ENCODE results near the gene PCSK6.
"Not testable (repeated sequence)": the region's sequence is repeated elsewhere in the genome, so short reads cannot be mapped to it uniquely, and the experiment has no call there.

The PCSK6 gene

GRCh38 chr15:101458908-101459578 lies 30.5 kb downstream of the PCSK6 start:
- no peak for DNase-seq

DNA sequence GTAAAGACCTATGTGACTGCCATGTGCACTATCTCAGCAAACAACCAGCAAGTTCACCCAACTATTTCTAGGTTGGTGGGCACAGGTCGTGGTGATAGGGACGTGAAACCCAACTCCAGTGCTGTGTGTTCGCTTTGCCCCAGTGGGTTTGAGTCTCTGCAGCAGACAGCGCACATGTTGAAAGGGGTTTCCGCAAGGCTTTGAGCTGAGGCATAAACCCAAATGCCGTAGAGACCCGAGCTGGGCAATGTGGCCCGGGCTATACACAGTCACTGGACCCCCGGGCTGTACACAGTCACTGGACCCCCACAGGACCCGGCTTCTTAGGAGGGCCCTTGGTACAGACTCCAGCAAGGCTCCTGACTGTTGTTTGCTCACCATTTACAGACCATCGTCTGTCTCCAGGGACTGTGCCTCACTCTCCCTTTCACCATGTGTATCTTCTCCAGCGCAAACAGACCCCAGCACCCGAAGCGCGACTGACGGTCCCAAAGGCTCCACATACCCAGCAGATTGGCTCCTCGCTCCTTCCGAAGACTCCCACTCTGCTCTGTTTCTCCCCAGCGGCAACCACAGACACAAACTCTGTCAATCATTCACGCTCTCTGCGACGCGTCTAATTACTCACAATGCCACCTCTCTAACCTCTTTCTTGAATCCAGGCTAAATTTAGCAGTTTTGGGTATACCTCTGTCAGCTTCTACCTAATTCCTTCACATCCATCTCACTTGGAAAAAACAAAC lies 31.2 kb downstream of the PCSK6 start:
- no peak for DNase-seq

- DNase-seq = no peak
Measured at GRCh38 chr15:101457696-101458095, 31.8 kb downstream of the PCSK6 start.

GRCh38 chr15:101456057-101456739 lies 33.3 kb downstream of the PCSK6 start:
- no peak for DNase-seq

GRCh38 chr15:101455291-101456025 lies 34.0 kb downstream of the PCSK6 start:
- DNase-seq = no peak

DNA sequence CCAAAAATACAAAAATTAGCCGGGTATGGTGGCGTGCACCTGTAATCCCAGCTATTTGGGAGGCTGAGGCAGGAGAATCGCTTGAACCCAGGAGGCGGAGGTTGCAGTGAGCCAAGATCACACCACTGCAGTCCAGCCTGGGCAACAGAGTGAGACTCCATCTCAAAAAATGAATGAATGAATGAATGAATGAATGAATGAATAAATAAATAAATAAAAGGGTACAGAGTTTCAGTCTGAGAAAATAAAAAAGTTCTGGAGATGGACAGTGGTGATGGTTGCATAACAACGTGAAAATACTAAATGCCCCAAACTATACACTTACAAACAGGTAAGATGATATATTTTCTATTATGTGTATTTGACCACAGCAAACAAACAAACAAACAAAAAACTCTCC lies 34.7 kb downstream of the PCSK6 start:
- not testable (repeated sequence) for DNase-seq

DNA sequence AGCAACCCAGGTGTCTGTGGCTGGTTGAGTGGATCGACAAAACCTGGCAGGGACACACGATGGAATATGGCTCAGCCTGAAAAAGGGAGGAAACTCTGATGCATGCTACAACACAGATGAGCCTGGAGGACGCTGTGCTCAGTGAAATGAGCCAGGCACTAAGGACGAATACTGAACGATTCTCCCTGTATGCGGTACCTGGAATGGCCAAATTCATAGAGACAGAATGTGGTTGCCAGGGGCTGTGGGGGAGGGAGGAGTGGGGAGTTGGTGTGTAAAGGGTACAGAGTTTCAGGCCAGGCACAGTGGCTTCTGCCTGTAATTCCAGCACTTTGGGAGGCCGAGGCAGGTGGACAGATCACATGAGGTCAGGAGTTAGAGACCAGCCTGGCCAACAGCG lies 35.1 kb downstream of the PCSK6 start:
- DNase-seq = no peak

GRCh38 chr15:101453123-101454120 lies 36.1 kb downstream of the PCSK6 start:
- DNase-seq = no peak

- DNase-seq = no peak
Measured at GRCh38 chr15:101452572-101452971, 36.9 kb downstream of the PCSK6 start.

DNA sequence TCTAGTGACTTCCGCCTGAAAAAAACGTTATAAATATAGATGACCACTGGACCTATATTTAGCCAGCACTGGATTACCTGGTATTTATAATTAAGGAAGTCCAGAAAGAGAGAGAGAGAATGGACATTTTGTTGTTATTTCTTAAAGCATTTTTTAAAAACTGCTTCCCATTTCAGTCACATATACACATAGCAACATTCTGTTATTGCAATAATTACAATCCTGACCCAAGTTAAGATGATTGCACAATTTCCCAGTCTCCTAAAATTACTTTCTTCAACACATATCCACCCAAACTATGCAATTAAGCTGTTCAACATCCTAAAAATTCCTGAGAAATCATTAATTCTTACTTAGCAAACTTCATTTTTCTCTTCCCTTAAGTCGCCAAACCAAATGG lies 37.7 kb downstream of the PCSK6 start:
- DNase-seq = no peak

DNA sequence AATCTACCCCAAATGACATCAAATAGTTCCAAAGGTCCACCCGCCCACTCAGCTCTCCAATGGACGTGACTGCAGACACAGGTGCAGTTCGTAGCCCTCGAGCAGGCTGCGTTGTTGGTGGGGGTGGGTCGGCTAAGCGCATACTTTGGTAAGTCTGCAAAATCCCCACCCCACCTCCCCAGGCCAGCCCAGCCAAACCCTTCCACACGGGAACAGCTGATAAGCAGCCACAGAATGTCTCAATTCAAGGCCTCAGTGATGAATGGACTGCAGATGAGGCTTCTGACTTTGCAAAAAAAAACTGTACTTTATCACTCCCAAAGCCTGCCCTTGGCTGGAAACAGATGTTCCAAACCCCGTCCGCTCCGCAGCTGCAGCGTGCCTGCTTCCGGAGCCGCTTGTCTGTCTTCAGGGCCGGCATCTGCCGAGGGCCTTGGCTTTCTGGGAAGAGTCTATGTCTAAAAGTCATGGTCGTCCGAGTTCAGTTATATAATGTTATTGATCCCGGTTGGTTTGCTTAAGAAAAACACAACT lies 38.2 kb downstream of the PCSK6 start:
- DNase-seq = no peak

GRCh38 chr15:101450403-101451265 lies 38.9 kb downstream of the PCSK6 start:
- DNase-seq = no peak

DNA sequence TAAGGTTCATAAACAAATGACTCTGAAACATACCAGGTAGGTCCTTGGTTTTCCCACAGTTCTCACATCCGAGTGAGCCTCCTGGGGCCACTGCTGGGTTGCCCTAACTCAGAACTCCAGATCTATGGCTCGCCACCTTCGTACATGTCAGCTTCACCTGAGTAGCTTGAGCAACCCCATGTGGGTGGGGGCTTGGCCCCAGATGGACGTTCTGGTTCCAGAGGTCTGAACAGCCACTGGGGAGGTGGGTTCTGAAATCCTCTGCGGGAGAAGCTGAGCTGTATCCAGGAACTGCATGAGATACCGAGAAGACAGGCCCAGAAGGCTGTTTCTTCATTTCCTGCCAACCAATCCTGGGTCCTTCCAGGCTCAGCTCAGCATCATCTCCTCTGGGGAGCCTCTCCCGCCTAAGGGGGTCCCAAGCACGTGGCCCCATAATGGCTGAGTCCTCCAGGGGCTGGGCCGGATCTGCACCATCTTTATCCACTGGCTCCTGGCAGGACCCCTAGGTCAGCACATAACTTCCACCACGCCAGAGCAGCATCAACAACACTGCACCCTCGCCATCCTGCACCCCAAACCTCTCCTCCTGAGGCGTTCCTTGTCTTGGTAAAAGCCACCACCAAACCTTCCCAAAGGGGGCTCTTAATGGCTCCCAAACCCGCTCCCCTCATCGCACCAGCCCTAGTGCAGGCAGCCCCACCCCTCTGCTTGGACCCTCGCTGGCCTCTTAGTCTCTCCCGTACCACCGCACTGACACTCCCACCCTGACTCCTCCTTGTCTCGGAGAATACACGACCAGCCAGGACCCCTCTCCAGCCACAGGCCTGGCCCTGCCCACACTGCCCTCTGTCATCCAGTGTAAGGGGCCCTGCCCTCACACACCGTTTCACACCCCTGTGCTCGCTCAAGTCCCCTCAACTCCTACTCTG lies 39.8 kb downstream of the PCSK6 start:
- DNase-seq = no peak

GRCh38 chr15:101448336-101448735 lies 41.2 kb downstream of the PCSK6 start:
- no peak for DNase-seq

- no peak for DNase-seq
Measured at GRCh38 chr15:101447561-101448071, 41.9 kb downstream of the PCSK6 start.

DNA sequence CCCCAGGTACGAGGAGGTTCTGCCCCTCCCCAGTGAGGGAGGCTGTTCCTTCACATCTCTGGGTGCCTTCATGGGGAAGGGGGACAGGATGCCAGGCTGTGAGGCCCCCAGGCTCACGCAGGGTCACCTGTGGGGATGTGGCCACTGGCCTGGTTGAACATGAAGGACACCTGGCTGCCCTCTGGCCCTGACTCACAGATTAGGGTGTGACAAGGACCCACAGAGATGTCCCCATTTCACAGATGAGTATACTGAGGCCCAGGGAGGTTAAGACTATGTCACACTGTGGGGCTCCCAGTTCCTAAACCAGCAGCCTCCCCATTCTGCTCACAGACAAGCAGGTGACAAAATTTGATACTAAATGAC lies 42.4 kb downstream of the PCSK6 start:
- no peak for DNase-seq

- DNase-seq = no peak
Measured at GRCh38 chr15:101446518-101447167, 42.9 kb downstream of the PCSK6 start.

GRCh38 chr15:101445562-101446517 lies 43.7 kb downstream of the PCSK6 start:
- DNase-seq = no peak

Data from activated naive CD4-positive, alpha-beta T cell treated with Interleukin-2 at 50 U/mL for 16 hours (primary cell).